Astrocyte (in vitro differentiated cells and primary cell): ENCODE measurements around the gene CAP1.

ENCODE experiments used
- CTCF ChIP-seq: IDR thresholded peaks from 2 replicates; pipeline ENCODE4 v1.5.1; 2011; ENCODE audit warnings: low read depth, mild to moderate bottlenecking, inconsistent platforms, low read length, moderate library complexity; ENCODE audit not compliant: insufficient read depth
- EZH2 ChIP-seq: IDR thresholded peaks from 2 replicates; pipeline ENCODE4 v1.6.1; 2012; ENCODE audit warnings: mild to moderate bottlenecking, low read length, inconsistent platforms; ENCODE audit not compliant: insufficient read depth

- no peak for TF ChIP-seq CTCF
- TF ChIP-seq EZH2, result no peak
These were observed 51.7 kb downstream of the CAP1 start for GRCh38 chr1:40092241-40092640.
